H1 (cell line): Measurements from ENCODE around the gene LCOR. TPM values are rescaled to one million over a fixed set of nuclear protein-coding genes. Genes with fewer than 3 reads are reported as not detected.

Experiments
- CTCF ChIA-PET: fragments of 300-600 bp; sonication (Branson Sonifier 250); formaldehyde crosslinking; loops from one replicate; lab custom pipeline; 2021; ENCODE audit not compliant: partially characterized antibody; lab: Charles Lee
- POLR2A ChIA-PET: fragments of 300-600 bp; sonication (Branson Sonifier 250); formaldehyde crosslinking; loops from one replicate; lab custom pipeline; 2021; ENCODE audit warnings: inconsistent platforms; ENCODE audit not compliant: partially characterized antibody; lab: Charles Lee
- DNase-seq, 2 experiments: peaks; one replicate each; pipeline versions ENCODE4 v3.0.0 to v3.0.0-alpha.2; 2010 to 2022; ENCODE audit warnings: low spot score in 2 of 2, low read depth in 1 of 2, mixed read lengths in 1 of 2
- FAIRE-seq: peaks from 2 replicates; lab custom pipeline; 2011; peaks lifted over from hg19 to GRCh38; lab: Jason Lieb, UNC
- H2AFZ ChIP-seq: 2 replicates; pipeline ENCODE4 v1.8.1; 2012; ENCODE audit warnings: low read length, inconsistent platforms
- H2AK5ac ChIP-seq: 2 replicates; pipeline ENCODE4 v1.6.1; 2013; ENCODE audit warnings: low read depth, low read length
- H2BK120ac ChIP-seq: replicated peaks from 2 replicates; pipeline ENCODE3; 2013; ENCODE audit warnings: low read depth, low read length, inconsistent platforms
- H2BK12ac ChIP-seq: 2 replicates; pipeline ENCODE4 v1.6.1; 2013; ENCODE audit warnings: low read depth, low read length
- H2BK15ac ChIP-seq: 2 replicates; pipeline ENCODE4 v1.6.1; 2013; ENCODE audit warnings: low read length
- H2BK20ac ChIP-seq: 2 replicates; pipeline ENCODE4 v1.6.1; 2013; ENCODE audit warnings: low read length
- H2BK5ac ChIP-seq: 2 replicates; pipeline ENCODE4 v1.6.1; 2013; ENCODE audit warnings: low read depth, low read length
- H3K14ac ChIP-seq: 2 replicates; pipeline ENCODE4 v1.6.1; 2013; ENCODE audit warnings: inconsistent platforms; ENCODE audit not compliant: insufficient read length
- H3K18ac ChIP-seq: 2 replicates; pipeline ENCODE4 v1.6.1; 2013; ENCODE audit warnings: low read length; ENCODE audit errors: extremely low read depth
- H3K23ac ChIP-seq: 2 replicates; pipeline ENCODE4 v1.6.1; 2013; ENCODE audit warnings: inconsistent platforms; ENCODE audit not compliant: insufficient read length
- H3K23me2 ChIP-seq: 2 replicates; pipeline ENCODE4 v1.6.1; 2013; ENCODE audit warnings: low read depth, low read length
- H3K27ac ChIP-seq: 2 replicates; pipeline ENCODE4 v1.6.1; 2011; ENCODE audit warnings: low read depth, low read length, inconsistent platforms
- H3K27me3 ChIP-seq, 4 experiments: replicated peaks in 1 of 4; 1 replicate in 1 of 4; 2 replicates in 3 of 4; pipeline versions ENCODE4 v1.6.1 to v1.8.1; 2011 to 2013; ENCODE audit warnings: low read length in 3 of 4, mild to moderate bottlenecking in 3 of 4, inconsistent platforms in 2 of 4, mixed read lengths in 2 of 4, moderate library complexity in 1 of 4; ENCODE audit not compliant: control insufficient read depth in 3 of 4, insufficient read depth in 3 of 4; ENCODE audit errors: extremely low read depth in 1 of 4
- H3K36me3 ChIP-seq, 4 experiments: 2 replicates each; pipeline versions ENCODE4 v1.6.1 to v1.8.1; 2011 to 2013; ENCODE audit warnings: mild to moderate bottlenecking in 4 of 4, low read length in 3 of 4, moderate library complexity in 2 of 4, control low read depth in 1 of 4, inconsistent platforms in 1 of 4; ENCODE audit not compliant: insufficient read depth in 4 of 4, control insufficient read depth in 2 of 4
- H3K4ac ChIP-seq: replicated peaks from 2 replicates; pipeline ENCODE3; 2013; ENCODE audit warnings: low read length, low read depth, mixed read lengths, inconsistent platforms; ENCODE audit not compliant: insufficient read length
- H3K4me1 ChIP-seq, 4 experiments: replicated peaks in 1 of 4; 1 replicate in 1 of 4; 2 replicates in 3 of 4; pipeline versions ENCODE4 v1.6.1 to v1.8.1; 2011 to 2013; ENCODE audit warnings: low read length in 3 of 4, inconsistent platforms in 2 of 4, mixed read lengths in 1 of 4; ENCODE audit not compliant: insufficient read depth in 4 of 4, control insufficient read depth in 3 of 4
- H3K4me2 ChIP-seq, 2 experiments: 2 replicates each; pipeline versions ENCODE4 v1.6.1 to v1.8.1; 2011 to 2013; ENCODE audit warnings: low read depth in 2 of 2, low read length in 2 of 2, control low read depth in 1 of 2, inconsistent platforms in 1 of 2, mild to moderate bottlenecking in 1 of 2; ENCODE audit not compliant: insufficient read depth in 1 of 2
- H3K4me3 ChIP-seq, 4 experiments: fragments of 200-600, 300-600 bp in 1 of 4; sonication (generic), shearing (Covaris generic), sonication (Bioruptor Twin) in 1 of 4; 2 replicates each; pipeline versions ENCODE4 v1.5.1 to v1.8.1; 2011 to 2016; ENCODE audit warnings: low read length in 4 of 4, low read depth in 3 of 4, control low read depth in 2 of 4, inconsistent platforms in 2 of 4, mild to moderate bottlenecking in 2 of 4, mixed read lengths in 1 of 4, moderate library complexity in 1 of 4; ENCODE audit not compliant: insufficient read depth in 2 of 4; ENCODE audit errors: extremely low read depth in 1 of 4
- H3K56ac ChIP-seq: replicated peaks from 2 replicates; pipeline ENCODE3; 2013; ENCODE audit warnings: low read depth, mild to moderate bottlenecking, mixed read lengths, low read length, inconsistent platforms; ENCODE audit not compliant: insufficient read length
- H3K79me1 ChIP-seq: 2 replicates; pipeline ENCODE4 v1.6.1; 2013; ENCODE audit warnings: low read depth, low read length, control low read depth
- H3K79me2 ChIP-seq, 2 experiments: 2 replicates each; pipeline versions ENCODE4 v1.6.1 to v1.8.1; 2012 to 2013; ENCODE audit warnings: low read length in 2 of 2, mild to moderate bottlenecking in 2 of 2, inconsistent platforms in 1 of 2; ENCODE audit not compliant: insufficient read depth in 2 of 2, control insufficient read depth in 1 of 2
- H3K9ac ChIP-seq, 4 experiments: replicated peaks in 1 of 4; 1 replicate in 1 of 4; 2 replicates in 3 of 4; pipeline versions ENCODE4 v1.6.1 to v1.8.1; 2011 to 2013; ENCODE audit warnings: low read depth in 3 of 4, low read length in 3 of 4, control low read depth in 2 of 4, mild to moderate bottlenecking in 2 of 4, moderate library complexity in 2 of 4, inconsistent platforms in 1 of 4; ENCODE audit errors: extremely low read depth in 1 of 4
- H3K9me3 ChIP-seq, 2 experiments: 2 replicates each; pipeline versions ENCODE4 v1.6.1 to v1.8.1; 2012 to 2013; ENCODE audit warnings: mild to moderate bottlenecking in 2 of 2, moderate library complexity in 2 of 2, control low read depth in 1 of 2, inconsistent platforms in 1 of 2, low read depth in 1 of 2, low read length in 1 of 2, mixed read lengths in 1 of 2; ENCODE audit not compliant: insufficient read depth in 2 of 2
- H4K20me1 ChIP-seq, 2 experiments: replicated peaks in 1 of 2; 2 replicates each; pipeline versions ENCODE3 to v1.8.1; 2011 to 2013; ENCODE audit warnings: inconsistent platforms in 2 of 2, low read length in 2 of 2, mild to moderate bottlenecking in 1 of 2; ENCODE audit not compliant: insufficient read depth in 2 of 2, control insufficient read depth in 1 of 2
- H4K5ac ChIP-seq: 2 replicates; pipeline ENCODE4 v1.6.1; 2013; ENCODE audit warnings: low read length, low read depth, mixed read lengths, inconsistent platforms; ENCODE audit not compliant: insufficient read length
- H4K8ac ChIP-seq: 2 replicates; pipeline ENCODE4 v1.8.0; 2013; ENCODE audit warnings: mild to moderate bottlenecking, moderate library complexity, low read length, inconsistent platforms; ENCODE audit not compliant: insufficient read depth; ENCODE audit errors: extremely low read depth
- H4K91ac ChIP-seq: replicated peaks from 2 replicates; pipeline ENCODE3; 2013; ENCODE audit warnings: low read length, mixed read lengths, inconsistent platforms; ENCODE audit not compliant: insufficient read length
- CBX8 ChIP-seq: fragments of 300-800, 300-1000 bp; sonication (generic); IDR thresholded peaks from 2 replicates; pipeline ENCODE4 v1.7.1; 2016; ENCODE audit warnings: low read depth, low read length, borderline replicate concordance
- CHD2 ChIP-seq: IDR thresholded peaks from 2 replicates; pipeline ENCODE4 v1.6.1; 2012; ENCODE audit warnings: low read length, improper control_type of control experiment
- E2F6 ChIP-seq: IDR thresholded peaks from 2 replicates; pipeline ENCODE4 v1.6.1; 2012; ENCODE audit warnings: inconsistent platforms
- JUN ChIP-seq: IDR thresholded peaks from 2 replicates; pipeline ENCODE4 v1.6.1; 2011; ENCODE audit warnings: low read depth, mild to moderate bottlenecking, improper control_type of control experiment, low read length
- KDM1A ChIP-seq: fragments of 200-600, 300-600 bp; sonication (generic); IDR thresholded peaks from 2 replicates; pipeline ENCODE4 v1.7.1; 2016; ENCODE audit warnings: mild to moderate bottlenecking, low read length, borderline replicate concordance
- RBBP5 ChIP-seq: IDR thresholded peaks from 2 replicates; pipeline ENCODE4 v1.7.1; 2012; ENCODE audit warnings: low read depth, mild to moderate bottlenecking, inconsistent platforms, low read length, moderate library complexity, borderline replicate concordance
- SIX5 ChIP-seq: IDR thresholded peaks from 2 replicates; pipeline ENCODE4 v1.6.1; 2011; ENCODE audit warnings: mild to moderate bottlenecking, low read depth, low read length
- SP1 ChIP-seq: IDR thresholded peaks from 2 replicates; pipeline ENCODE4 v1.6.1; 2011; ENCODE audit warnings: low read depth, low read length
- SP2 ChIP-seq: IDR thresholded peaks from 2 replicates; pipeline ENCODE4 v1.6.1; 2012; ENCODE audit warnings: mild to moderate bottlenecking, low read length, inconsistent platforms
- TBP ChIP-seq: IDR thresholded peaks from 2 replicates; pipeline ENCODE4 v1.6.1; 2011; ENCODE audit warnings: low read depth, low read length, improper control_type of control experiment
- TCF12 ChIP-seq: IDR thresholded peaks from 2 replicates; pipeline ENCODE4 v1.6.1; 2011; ENCODE audit warnings: low read depth, mild to moderate bottlenecking, low read length
- WGBS, 2 experiments: shearing (Covaris generic) in 1 of 2; methylation state at CpG; one replicate each; pipeline versions ENCODE4 v1.1.6 to v1.1.7; 2013 to 2015; ENCODE audit warnings: low lambda C conversion rate in 2 of 2, mixed read lengths in 2 of 2, inconsistent platforms in 1 of 2, low coverage in 1 of 2, missing lambda C conversion rate in 1 of 2; ENCODE audit not compliant: insufficient replicate concordance in 2 of 2, insufficient coverage in 1 of 2, insufficient read length in 1 of 2; ENCODE audit errors: extremely low coverage in 1 of 2, missing lambda C conversion rate in 1 of 2; 5-methylcytosine and 5-hydroxymethylcytosine counted together
- polyA plus RNA-seq, 7 experiments: library from polyadenylated mRNA; depleted of rRNA in 3 of 7; stranded (reverse) in 5 of 7; unstranded in 2 of 7; fragments of >200 nt in 5 of 7; fragments of 200-250 nt in 2 of 7; gene quantifications; 1 replicate in 5 of 7; 2 replicates in 1 of 7; 4 replicates in 1 of 7; pipeline versions ENCODE4 v1.2.1 to v1.2.3, GENCODE V29; 2011 to 2013; ENCODE audit warnings: missing spikeins in 2 of 7, mixed read lengths in 2 of 7
- total RNA-seq: library from RNA; stranded (reverse); fragmentation: NEBNext Ultra II Directional; extraction: Animal tissue kit (Norgen Biotek cat#: 25700); gene quantifications from 2 replicates; pipeline ENCODE4 v1.2.1, GENCODE V29; 2021

The LCOR gene
- total and polyA plus RNA-seq, 2 of the 8 experiments (the other 6 are each of a cell fraction or from before 2014, with no cell fraction given) = 4.7 to 25.5 TPM

GRCh38 chr10:96998329-96998888, 166.3 kb downstream of the LCOR start:
- H3K9ac ChIP-seq = no peak overlapping the region
- no peak overlapping the region for H2AK5ac ChIP-seq
- H3K4me2 ChIP-seq = no peak overlapping the region
- no peak overlapping the region for H4K91ac ChIP-seq
- H3K79me2 ChIP-seq = no peaks in the 10 kb centered on the region
- no peaks in the 10 kb centered on the region for H3K4me1 ChIP-seq
- H3K23ac ChIP-seq = no peak overlapping the region
- no peak overlapping the region for H2BK20ac ChIP-seq
- no peak for TF ChIP-seq SP1
- TF ChIP-seq SIX5 = no peak
- no peak for TF ChIP-seq E2F6
- TF ChIP-seq KDM1A = no peak
- TF ChIP-seq TCF12 = no peak
- TF ChIP-seq SP2 = no peak
- TF ChIP-seq JUN = no peak
- TF ChIP-seq CBX8 = no peak
- no peak for TF ChIP-seq CHD2
- TF ChIP-seq RBBP5 = no peak
- no peak for TF ChIP-seq TBP
- no peaks in the 10 kb centered on the region for H3K36me3 ChIP-seq
- no peak overlapping the region for H2AFZ ChIP-seq
- no peak overlapping the region for H2BK12ac ChIP-seq
- H3K56ac ChIP-seq = no peak overlapping the region
- no peaks in the 10 kb centered on the region for H3K27me3 ChIP-seq
- H3K23me2 ChIP-seq = no peaks in the 10 kb centered on the region
- H3K14ac ChIP-seq = no peak overlapping the region
- H4K8ac ChIP-seq = no peak overlapping the region
- no peaks in the 10 kb centered on the region for H3K9me3 ChIP-seq
- H3K4me3 ChIP-seq = no peak overlapping the region
- FAIRE-seq (no peak), DNase-seq (no peak)
- ChIA-PET POLR2A (interaction anchor here (2.0 kb wide), 1 partner anchor 15 kb away, joined by 6 read pairs; no protein-coding TSS in a partner anchor), CTCF (interaction anchor here (1.1 to 8.1 kb wide), 3 partner anchors 14 to 38 kb away, joined by 3 to 47 read pairs (median 7); no protein-coding TSS in a partner anchor)
- H3K79me1 ChIP-seq = no peaks in the 10 kb centered on the region
- no peak overlapping the region for H2BK120ac ChIP-seq
- WGBS, 2 experiments = 88% methylated on average over 14 of the region's 14 CpGs; no CpG with 5 or more reads in 1 of the 2 experiments
- no peak overlapping the region for H3K18ac ChIP-seq
- H4K20me1 ChIP-seq = no peaks in the 10 kb centered on the region
- H3K27ac ChIP-seq = no peak overlapping the region
- H4K5ac ChIP-seq = no peak overlapping the region
- no peak overlapping the region for H2BK5ac ChIP-seq
- H2BK15ac ChIP-seq = no peak overlapping the region
- no peak overlapping the region for H3K4ac ChIP-seq
